ENCODE data around the gene CA10.

DNA sequence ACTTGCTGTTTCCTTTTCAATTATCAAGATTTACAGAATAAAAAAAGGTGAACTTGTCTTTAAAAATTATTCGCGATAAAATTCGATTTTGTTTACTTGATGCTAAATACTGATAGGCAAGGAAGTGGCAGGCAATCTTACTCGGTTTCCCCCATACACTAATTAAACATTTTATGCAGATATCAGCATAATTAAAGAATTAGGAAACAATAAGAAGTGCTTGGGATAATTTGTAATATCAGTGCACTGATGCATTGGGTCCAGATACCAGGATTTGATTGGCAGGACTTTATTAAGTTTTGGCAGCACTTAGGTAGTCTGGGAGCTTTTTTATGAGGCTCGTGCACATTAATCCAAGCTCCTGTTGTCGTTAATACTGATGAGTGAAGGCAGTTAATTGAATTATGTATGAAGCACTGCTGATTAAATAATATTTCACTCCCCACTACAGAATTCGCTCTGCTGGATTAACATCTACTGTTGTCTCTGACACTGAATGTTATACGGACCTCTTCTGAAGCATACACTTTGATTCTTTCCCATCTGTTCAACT is 165.6 kb downstream of the CA10 start:
- TF ChIP-seq, protein P1, sequence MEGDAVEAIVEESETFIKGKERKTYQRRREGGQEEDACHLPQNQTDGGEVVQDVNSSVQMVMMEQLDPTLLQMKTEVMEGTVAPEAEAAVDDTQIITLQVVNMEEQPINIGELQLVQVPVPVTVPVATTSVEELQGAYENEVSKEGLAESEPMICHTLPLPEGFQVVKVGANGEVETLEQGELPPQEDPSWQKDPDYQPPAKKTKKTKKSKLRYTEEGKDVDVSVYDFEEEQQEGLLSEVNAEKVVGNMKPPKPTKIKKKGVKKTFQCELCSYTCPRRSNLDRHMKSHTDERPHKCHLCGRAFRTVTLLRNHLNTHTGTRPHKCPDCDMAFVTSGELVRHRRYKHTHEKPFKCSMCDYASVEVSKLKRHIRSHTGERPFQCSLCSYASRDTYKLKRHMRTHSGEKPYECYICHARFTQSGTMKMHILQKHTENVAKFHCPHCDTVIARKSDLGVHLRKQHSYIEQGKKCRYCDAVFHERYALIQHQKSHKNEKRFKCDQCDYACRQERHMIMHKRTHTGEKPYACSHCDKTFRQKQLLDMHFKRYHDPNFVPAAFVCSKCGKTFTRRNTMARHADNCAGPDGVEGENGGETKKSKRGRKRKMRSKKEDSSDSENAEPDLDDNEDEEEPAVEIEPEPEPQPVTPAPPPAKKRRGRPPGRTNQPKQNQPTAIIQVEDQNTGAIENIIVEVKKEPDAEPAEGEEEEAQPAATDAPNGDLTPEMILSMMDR (conservative IDR thresholded peaks at IDR 0.05; ENCODE audit: low read depth, low read length): no peak
- TF ChIP-seq EZH2 (IDR thresholded peaks at IDR 0.05; ENCODE audit: borderline replicate concordance, low read depth, low read length, poor library complexity, severe bottlenecking): no peak

Data from A673 (cell line).